ENCODE results near the gene URB1.
"Not testable (repeated sequence)": the region's sequence is repeated elsewhere in the genome, so short reads cannot be mapped to it uniquely, and the experiment has no call there.

URB1 gene

GRCh38 chr21:32370998-32371766 is 21.6 kb downstream of the URB1 start:
- DNase-seq, result no peak

GRCh38 chr21:32368961-32369360 is 23.9 kb downstream of the URB1 start:
- DNase-seq, result not testable (repeated sequence)

- DNase-seq, result no peak
Observed at GRCh38 chr21:32368386-32368785, 24.4 kb downstream of the URB1 start.

- DNase-seq, result no peak
Observed at GRCh38 chr21:32367158-32367557, 25.7 kb downstream of the URB1 start.

- no peak for DNase-seq
Observed at GRCh38 chr21:32366191-32366590, 26.6 kb downstream of the URB1 start.

- no peak for DNase-seq
Observed at GRCh38 chr21:32364796-32365195, 28.0 kb downstream of the URB1 start.

GRCh38 chr21:32364387-32364786 is 28.4 kb downstream of the URB1 start:
- DNase-seq, result no peak

GRCh38 chr21:32360401-32360975 is 32.3 kb downstream of the URB1 start:
- DNase-seq, result no peak

- DNase-seq, result no peak
Observed at GRCh38 chr21:32359719-32360260, 33.0 kb downstream of the URB1 start.

- no peak for DNase-seq
Observed at GRCh38 chr21:32356874-32357395, 35.9 kb downstream of the URB1 start.

- DNase-seq, result no peak
Observed at GRCh38 chr21:32353002-32353711, 39.7 kb downstream of the URB1 start.

- no peak for DNase-seq
Observed at GRCh38 chr21:32352526-32352925, 40.3 kb downstream of the URB1 start.

- DNase-seq, result no peak
Observed at GRCh38 chr21:32351428-32351827, 41.4 kb downstream of the URB1 start.

GRCh38 chr21:32350981-32351380 is 41.8 kb downstream of the URB1 start:
- DNase-seq, result no peak

- no peak for DNase-seq
Observed at GRCh38 chr21:32350211-32350980, 42.4 kb downstream of the URB1 start.

GRCh38 chr21:32349333-32349944 is 43.4 kb downstream of the URB1 start:
- DNase-seq, result no peak

- DNase-seq, result no peak
Observed at GRCh38 chr21:32348604-32349332, 44.0 kb downstream of the URB1 start.

GRCh38 chr21:32347977-32348376 is 44.8 kb downstream of the URB1 start:
- DNase-seq, result no peak

GRCh38 chr21:32347351-32347750 is 45.5 kb downstream of the URB1 start:
- no peak for DNase-seq

- DNase-seq, result no peak
Observed at GRCh38 chr21:32346951-32347350, 45.9 kb downstream of the URB1 start.

Measured in activated CD4-positive, CD25-positive, alpha-beta regulatory T cell (primary cell).